ENCODE measurements around the gene FLT1.

GRCh38 chr13:28355822-28356371 lies 139.0 kb downstream of the FLT1 start:
- TF ChIP-seq POLR2A (IDR thresholded peaks at IDR 0.05), result no peak
- no peak for TF ChIP-seq CTCF (IDR thresholded peaks at IDR 0.05)
- TF ChIP-seq POLR2AphosphoS5 (IDR thresholded peaks at IDR 0.05), result no peak
- TF ChIP-seq EP300 (IDR thresholded peaks at IDR 0.05), result no peak
